ENCODE measurements around the gene NOTCH3. TPM values are rescaled to one million over a fixed set of nuclear protein-coding genes. Genes with fewer than 3 reads are reported as not detected.

Gene NOTCH3
- total RNA-seq, 5 donors from 2014 or later (not counting 1 experiment from before 2014, with no cell fraction given): 0.16 to 0.85 (median 0.48) TPM; not detected in 1

DNA sequence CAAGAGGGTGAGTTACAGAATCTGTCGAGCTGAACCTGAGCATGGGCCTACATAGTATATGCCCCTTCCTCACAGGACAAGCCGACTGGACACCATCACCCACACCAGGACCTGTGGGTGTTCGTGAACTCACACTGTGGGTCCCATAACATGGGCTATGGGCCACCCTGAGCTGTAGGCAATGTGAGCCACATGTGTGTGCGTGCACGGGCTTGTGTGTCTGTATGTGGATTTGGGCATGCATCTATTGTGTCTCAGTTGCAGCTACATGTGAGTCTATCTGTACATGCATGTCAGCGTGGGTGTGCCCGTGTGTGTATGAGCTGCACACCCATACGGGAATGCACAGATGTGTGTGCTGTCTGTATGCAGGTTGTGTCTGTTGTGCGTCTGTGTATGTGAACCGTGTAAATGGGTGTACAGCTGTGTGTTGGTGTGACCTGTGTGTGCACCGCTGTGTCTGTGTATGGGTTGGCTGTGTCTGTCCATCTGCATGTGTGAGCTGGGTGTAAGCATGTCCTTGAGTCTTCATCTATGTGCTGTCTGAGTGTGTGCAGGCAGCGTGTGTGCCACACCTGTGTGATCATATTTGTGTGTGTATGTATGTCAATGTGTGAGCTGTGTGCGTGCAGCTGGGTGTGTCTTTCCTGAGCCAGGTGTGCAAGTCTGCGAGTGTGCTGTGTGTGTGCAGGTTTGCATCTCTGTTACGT lies 1.7 kb downstream of the NOTCH3 start:
- Mint-ChIP-seq H3K9me3 (no peaks in the 10 kb centered on the region), H3K27me3 (peaks cover 47 to 69% of the 10 kb centered on the region in 2 donors), H3K4me3 (peak overlapping the region; percentile 11 to 75 (median 52)), H3K27ac (no peak overlapping the region), H3K36me3 (no peaks in the 10 kb centered on the region), H3K4me1 (peaks cover 20 to 37% (median 22%) of the 10 kb centered on the region in 3 donors)
- H3K36me3 ChIP-seq (ENCODE audit: control insufficient read depth in 2 of 2, extremely low read depth in 1 of 2, insufficient read depth in 1 of 2, low read length in 1 of 2): no peaks in the 10 kb centered on the region
- ChIA-PET CTCF (interaction anchor here in 1 of 2 donors (0.6 kb wide), 1 partner anchor 107 kb away, joined by 3 read pairs; no protein-coding TSS in a partner anchor), POLR2A (no interaction called here)
- 88% methylated on average over 12 of the region's 15 CpGs for WGBS (ENCODE audit: insufficient coverage)
- H3K4me3 ChIP-seq (ENCODE audit: control insufficient read depth in 1 of 2, extremely low read depth in 1 of 2, low read length in 1 of 2): no peak overlapping the region
- H3K9me3 ChIP-seq: no peaks in the 10 kb centered on the region
- peaks cover 0 to 83% of the 10 kb centered on the region in 2 experiments for H3K27me3 ChIP-seq (replicated peaks in 1 of 2; ENCODE audit: control insufficient read depth in 2 of 2, extremely low read depth in 1 of 2, insufficient read depth in 2 of 2, low read length in 1 of 2)
- DNase-seq (no peak), ATAC-seq (replicated peaks in 1 of 4) (no peak)
- H3K27ac ChIP-seq (ENCODE audit: low read length): no peak overlapping the region
- peaks cover 0 to 22% of the 10 kb centered on the region in 2 experiments for H3K4me1 ChIP-seq (ENCODE audit: control insufficient read depth in 1 of 2, extremely low read depth in 1 of 2, insufficient read depth in 2 of 2, low read length in 2 of 2)

DNA sequence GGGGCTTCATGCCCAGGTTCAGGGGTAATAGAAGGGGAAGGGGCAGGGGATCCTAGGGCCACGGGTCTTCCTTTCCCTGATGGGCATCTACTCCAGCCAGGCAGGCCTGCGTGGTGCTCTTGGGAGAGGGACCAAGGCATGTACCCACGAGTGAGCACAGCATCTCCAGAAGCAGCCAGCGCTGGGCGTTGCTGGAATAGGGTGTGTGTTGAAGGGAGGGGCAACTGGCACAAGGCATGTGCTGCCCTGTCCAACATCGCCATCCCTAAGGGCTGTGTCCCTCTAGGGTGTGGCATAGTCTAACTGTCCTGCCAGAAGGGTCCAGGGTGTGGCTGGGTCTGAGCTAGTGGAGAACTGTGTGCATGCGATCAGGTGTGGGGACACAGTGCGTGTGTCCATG lies 2.9 kb downstream of the NOTCH3 start:
- Histone ChIP-seq H3K4me1 (ENCODE audit: control insufficient read depth in 1 of 2, extremely low read depth in 1 of 2, insufficient read depth in 2 of 2, low read length in 2 of 2) (peaks cover 0 to 22% of the 10 kb centered on the region in 2 experiments), H3K4me3 (ENCODE audit: control insufficient read depth in 1 of 2, extremely low read depth in 1 of 2, low read length in 1 of 2) (no peak overlapping the region), H3K9me3 (no peaks in the 10 kb centered on the region), H3K27ac (ENCODE audit: low read length) (no peak overlapping the region), H3K27me3 (replicated peaks in 1 of 2; ENCODE audit: control insufficient read depth in 2 of 2, extremely low read depth in 1 of 2, insufficient read depth in 2 of 2, low read length in 1 of 2) (peaks cover 0 to 85% of the 10 kb centered on the region in 2 experiments), H3K36me3 (ENCODE audit: control insufficient read depth in 2 of 2, extremely low read depth in 1 of 2, insufficient read depth in 1 of 2, low read length in 1 of 2) (no peaks in the 10 kb centered on the region)
- 46% methylated on average over 5 of the region's 8 CpGs for WGBS (ENCODE audit: insufficient coverage)
- Mint-ChIP-seq H3K4me3 (peak overlapping the region in 1 of 3 donors; percentile 75), H3K4me1 (peaks cover 20 to 37% (median 22%) of the 10 kb centered on the region in 3 donors), H3K9me3 (no peaks in the 10 kb centered on the region), H3K27me3 (peaks cover 50 to 72% of the 10 kb centered on the region in 2 donors), H3K36me3 (no peaks in the 10 kb centered on the region), H3K27ac (no peak overlapping the region)
- no peak for ATAC-seq (replicated peaks in 1 of 4)
- DNase-seq: no peak
- ChIA-PET POLR2A (no interaction called here), CTCF (no interaction called here)

DNA sequence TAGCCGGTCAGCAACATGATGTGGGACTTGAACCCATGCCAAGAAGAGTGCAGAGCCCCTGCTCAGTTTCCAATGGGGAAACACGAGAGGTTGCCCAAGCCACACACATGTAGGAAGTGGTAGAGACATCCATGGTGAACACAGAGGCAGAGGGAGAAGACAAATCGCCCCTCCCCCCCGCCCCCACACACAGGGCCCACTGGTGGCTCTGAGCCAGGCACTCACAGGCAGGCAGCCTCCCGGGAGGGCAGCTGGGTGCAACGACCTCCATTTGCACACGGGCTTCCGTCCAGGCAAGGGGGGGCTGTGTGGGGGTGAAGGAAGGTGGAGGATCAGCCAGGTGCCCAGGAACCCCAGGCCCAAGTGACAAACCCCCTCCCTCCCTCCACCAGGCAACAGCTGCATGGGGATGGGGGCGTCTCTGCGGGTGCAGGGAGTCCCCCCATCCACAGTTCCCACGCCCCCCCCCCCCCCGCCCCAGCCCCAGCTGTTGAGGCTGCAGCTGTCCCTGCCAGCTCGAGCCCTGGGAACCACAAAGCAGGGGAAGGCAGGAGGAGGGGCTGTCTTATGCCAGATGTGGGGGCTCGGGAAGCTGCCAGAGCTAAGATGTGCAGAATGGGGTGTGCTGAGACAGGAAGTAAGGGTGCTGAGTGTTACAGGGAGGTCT lies 3.4 kb downstream of the NOTCH3 start:
- ChIA-PET CTCF (no interaction called here), POLR2A (no interaction called here)
- Mint-ChIP-seq H3K27ac (no peak overlapping the region), H3K36me3 (no peaks in the 10 kb centered on the region), H3K9me3 (no peaks in the 10 kb centered on the region), H3K4me1 (peaks cover 20 to 37% (median 22%) of the 10 kb centered on the region in 3 donors), H3K27me3 (peaks cover 52 to 72% of the 10 kb centered on the region in 2 donors), H3K4me3 (peak overlapping the region in 1 of 3 donors; percentile 75)
- DNase-seq (no peak), ATAC-seq (replicated peaks in 1 of 4) (peak in 1 of 4 experiments; percentile 43)
- Histone ChIP-seq H3K4me1 (ENCODE audit: control insufficient read depth in 1 of 2, extremely low read depth in 1 of 2, insufficient read depth in 2 of 2, low read length in 2 of 2) (peaks cover 0 to 22% of the 10 kb centered on the region in 2 experiments), H3K36me3 (ENCODE audit: control insufficient read depth in 2 of 2, extremely low read depth in 1 of 2, insufficient read depth in 1 of 2, low read length in 1 of 2) (no peaks in the 10 kb centered on the region), H3K9me3 (no peaks in the 10 kb centered on the region), H3K27me3 (replicated peaks in 1 of 2; ENCODE audit: control insufficient read depth in 2 of 2, extremely low read depth in 1 of 2, insufficient read depth in 2 of 2, low read length in 1 of 2) (peaks cover 0 to 83% of the 10 kb centered on the region in 2 experiments), H3K4me3 (ENCODE audit: control insufficient read depth in 1 of 2, extremely low read depth in 1 of 2, low read length in 1 of 2) (no peak overlapping the region), H3K27ac (ENCODE audit: low read length) (no peak overlapping the region)
- WGBS (ENCODE audit: insufficient coverage): 5% methylated on average over 3 of the region's 14 CpGs

- Histone ChIP-seq H3K4me1 (ENCODE audit: control insufficient read depth in 1 of 2, extremely low read depth in 1 of 2, insufficient read depth in 2 of 2, low read length in 2 of 2) (peaks cover 0 to 22% of the 10 kb centered on the region in 2 experiments), H3K9me3 (no peaks in the 10 kb centered on the region), H3K27me3 (replicated peaks in 1 of 2; ENCODE audit: control insufficient read depth in 2 of 2, extremely low read depth in 1 of 2, insufficient read depth in 2 of 2, low read length in 1 of 2) (peaks cover 0 to 83% of the 10 kb centered on the region in 2 experiments), H3K36me3 (ENCODE audit: control insufficient read depth in 2 of 2, extremely low read depth in 1 of 2, insufficient read depth in 1 of 2, low read length in 1 of 2) (no peaks in the 10 kb centered on the region), H3K27ac (ENCODE audit: low read length) (no peak overlapping the region), H3K4me3 (ENCODE audit: control insufficient read depth in 1 of 2, extremely low read depth in 1 of 2, low read length in 1 of 2) (no peak overlapping the region)
- ChIA-PET CTCF (no interaction called here), POLR2A (no interaction called here)
- H3K27me3 Mint-ChIP-seq: peaks cover 56 to 71% of the 10 kb centered on the region in 2 donors
- H3K9me3 Mint-ChIP-seq: no peaks in the 10 kb centered on the region
- no peak overlapping the region for H3K27ac Mint-ChIP-seq
- peak overlapping the region in 1 of 3 donors; percentile 46 for H3K4me3 Mint-ChIP-seq
- ATAC-seq (replicated peaks in 1 of 4) (no peak), DNase-seq (no peak)
- peaks cover 20 to 35% (median 22%) of the 10 kb centered on the region in 3 donors for H3K4me1 Mint-ChIP-seq
- H3K36me3 Mint-ChIP-seq: no peaks in the 10 kb centered on the region
- WGBS (ENCODE audit: insufficient coverage): no CpG with 5 or more reads among the region's 4 CpGs
Measured at GRCh38 chr19:15196360-15197005, 4.3 kb downstream of the NOTCH3 start.

GRCh38 chr19:15195371-15196334 lies 5.1 kb downstream of the NOTCH3 start:
- Histone ChIP-seq H3K4me1 (ENCODE audit: control insufficient read depth in 1 of 2, extremely low read depth in 1 of 2, insufficient read depth in 2 of 2, low read length in 2 of 2) (peaks cover 0 to 19% of the 10 kb centered on the region in 2 experiments), H3K27me3 (replicated peaks in 1 of 2; ENCODE audit: control insufficient read depth in 2 of 2, extremely low read depth in 1 of 2, insufficient read depth in 2 of 2, low read length in 1 of 2) (peaks cover 0 to 85% of the 10 kb centered on the region in 2 experiments), H3K4me3 (ENCODE audit: control insufficient read depth in 1 of 2, extremely low read depth in 1 of 2, low read length in 1 of 2) (no peak overlapping the region), H3K9me3 (no peaks in the 10 kb centered on the region), H3K36me3 (ENCODE audit: control insufficient read depth in 2 of 2, extremely low read depth in 1 of 2, insufficient read depth in 1 of 2, low read length in 1 of 2) (no peaks in the 10 kb centered on the region), H3K27ac (ENCODE audit: low read length) (no peak overlapping the region)
- Mint-ChIP-seq H3K4me1 (peaks cover 18 to 31% (median 22%) of the 10 kb centered on the region in 3 donors), H3K36me3 (no peaks in the 10 kb centered on the region), H3K4me3 (peak overlapping the region in 1 of 3 donors; percentile 46), H3K27me3 (peaks cover 51 to 70% of the 10 kb centered on the region in 2 donors), H3K27ac (no peak overlapping the region), H3K9me3 (no peaks in the 10 kb centered on the region)
- ChIA-PET POLR2A (interaction anchor here in 1 of 2 donors (0.6 kb wide), 1 partner anchor 1072 kb away, joined by 3 read pairs; no protein-coding TSS in a partner anchor), CTCF (interaction anchor here (0.5 to 0.6 kb wide), 2 partner anchors 104 to 1916 kb away, joined by 3 to 6 read pairs; no protein-coding TSS in a partner anchor)
- ATAC-seq (replicated peaks in 1 of 4) (peak in 1 of 4 experiments; percentile 44), DNase-seq (peak in 2 of 35 experiments; percentile 9 to 30)
- WGBS (ENCODE audit: insufficient coverage): 16% methylated on average over 58 of the region's 91 CpGs
